Measurements from ENCODE around the gene STOX1. TPM values are rescaled to one million over a fixed set of nuclear protein-coding genes. Genes with fewer than 3 reads are reported as not detected.

STOX1 gene
- total RNA-seq, 1 donor from 2014 or later = 2.5 TPM

DNA sequence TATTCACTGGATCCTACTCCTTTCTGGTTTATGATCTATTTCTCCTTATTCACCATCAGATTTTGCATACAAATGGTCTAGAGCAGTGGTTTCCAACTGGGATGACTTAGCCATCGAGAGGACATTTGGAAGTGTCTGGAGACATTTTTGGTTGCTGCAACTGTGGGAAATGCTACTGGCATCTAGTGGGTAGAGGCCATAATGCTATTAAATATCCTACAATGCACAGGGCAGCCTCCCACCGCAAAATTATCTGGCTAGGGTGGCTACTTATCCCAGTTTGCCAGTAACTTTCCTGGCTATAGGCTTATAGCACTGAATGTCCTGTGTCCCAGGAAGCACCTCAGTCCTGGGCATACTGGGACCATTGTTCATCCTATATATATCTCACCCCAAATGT, 52.3 kb downstream of the STOX1 start:
- H3K36me3 ChIP-seq = no peaks in the 10 kb centered on the region
- ATAC-seq = no peak
- intact Hi-C loops (cut with DNase I) = no loop called here

GRCh38 chr10:68880181-68880580, 52.9 kb downstream of the STOX1 start:
- no peak for DNase-seq
- H3K36me3 ChIP-seq = no peaks in the 10 kb centered on the region
- H3K27ac ChIP-seq = no peak overlapping the region
- no peak overlapping the region for H3K4me3 ChIP-seq
- H3K4me1 ChIP-seq = no peaks in the 10 kb centered on the region
- H3K27me3 ChIP-seq (ENCODE audit: low read depth) = no peaks in the 10 kb centered on the region
- intact Hi-C loops (cut with DNase I) = no loop called here
- TF ChIP-seq, protein P1, sequence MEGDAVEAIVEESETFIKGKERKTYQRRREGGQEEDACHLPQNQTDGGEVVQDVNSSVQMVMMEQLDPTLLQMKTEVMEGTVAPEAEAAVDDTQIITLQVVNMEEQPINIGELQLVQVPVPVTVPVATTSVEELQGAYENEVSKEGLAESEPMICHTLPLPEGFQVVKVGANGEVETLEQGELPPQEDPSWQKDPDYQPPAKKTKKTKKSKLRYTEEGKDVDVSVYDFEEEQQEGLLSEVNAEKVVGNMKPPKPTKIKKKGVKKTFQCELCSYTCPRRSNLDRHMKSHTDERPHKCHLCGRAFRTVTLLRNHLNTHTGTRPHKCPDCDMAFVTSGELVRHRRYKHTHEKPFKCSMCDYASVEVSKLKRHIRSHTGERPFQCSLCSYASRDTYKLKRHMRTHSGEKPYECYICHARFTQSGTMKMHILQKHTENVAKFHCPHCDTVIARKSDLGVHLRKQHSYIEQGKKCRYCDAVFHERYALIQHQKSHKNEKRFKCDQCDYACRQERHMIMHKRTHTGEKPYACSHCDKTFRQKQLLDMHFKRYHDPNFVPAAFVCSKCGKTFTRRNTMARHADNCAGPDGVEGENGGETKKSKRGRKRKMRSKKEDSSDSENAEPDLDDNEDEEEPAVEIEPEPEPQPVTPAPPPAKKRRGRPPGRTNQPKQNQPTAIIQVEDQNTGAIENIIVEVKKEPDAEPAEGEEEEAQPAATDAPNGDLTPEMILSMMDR (IDR thresholded peaks at IDR 0.05) = no peak
- no peaks in the 10 kb centered on the region for H3K9me3 ChIP-seq
- ATAC-seq = no peak

More for the DNA sequence above, 52.3 kb downstream of the STOX1 start:
- TF ChIP-seq, protein P1 (IDR thresholded peaks at IDR 0.05) = no peak
- Histone ChIP-seq H3K27ac (no peak overlapping the region), H3K4me1 (no peaks in the 10 kb centered on the region), H3K27me3 (ENCODE audit: low read depth) (no peaks in the 10 kb centered on the region), H3K4me3 (no peak overlapping the region), H3K9me3 (no peaks in the 10 kb centered on the region)
- no peak for DNase-seq

GRCh38 chr10:68895041-68895440, 67.7 kb downstream of the STOX1 start:
- no peak for DNase-seq
- no peaks in the 10 kb centered on the region for H3K27me3 ChIP-seq (ENCODE audit: low read depth)
- no peak for ATAC-seq
- no peak overlapping the region for H3K27ac ChIP-seq
- no peaks in the 10 kb centered on the region for H3K9me3 ChIP-seq
- no peaks in the 10 kb centered on the region for H3K36me3 ChIP-seq
- no peak overlapping the region for H3K4me3 ChIP-seq
- TF ChIP-seq, protein P1 (IDR thresholded peaks at IDR 0.05) = no peak
- intact Hi-C loops (cut with DNase I) = no loop called here
- H3K4me1 ChIP-seq = peaks cover 2% of the 10 kb centered on the region

DNA sequence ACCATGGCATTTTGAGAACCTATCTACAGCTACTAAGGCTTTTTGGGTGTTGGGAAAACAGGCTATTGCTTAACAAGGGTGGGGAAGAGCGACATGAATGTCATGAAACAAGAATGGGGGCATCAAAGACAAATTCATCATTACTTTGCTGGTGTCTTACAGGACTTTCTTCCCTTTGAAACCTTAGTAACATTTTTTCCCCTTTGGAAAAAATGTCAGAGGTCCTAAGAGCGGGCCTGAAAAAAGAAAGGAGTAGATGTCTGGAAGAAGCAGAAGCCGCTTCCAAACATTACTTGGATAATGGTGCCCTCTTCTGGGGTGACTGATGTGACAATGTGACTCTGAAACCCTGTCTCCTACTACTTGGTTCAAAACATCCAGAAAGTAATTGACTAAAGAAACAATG, 70.0 kb downstream of the STOX1 start:
- Histone ChIP-seq H3K4me3 (no peak overlapping the region), H3K36me3 (no peaks in the 10 kb centered on the region), H3K4me1 (peaks cover 13% of the 10 kb centered on the region), H3K27me3 (ENCODE audit: low read depth) (no peaks in the 10 kb centered on the region), H3K27ac (no peak overlapping the region), H3K9me3 (no peaks in the 10 kb centered on the region)
- ATAC-seq = no peak
- intact Hi-C loops (cut with DNase I) = no loop called here
- DNase-seq = no peak
- TF ChIP-seq, protein P1 (IDR thresholded peaks at IDR 0.05) = peak; percentile 48

- no peaks in the 10 kb centered on the region for H3K9me3 ChIP-seq
- H3K4me3 ChIP-seq = no peak overlapping the region
- H3K27ac ChIP-seq = no peak overlapping the region
- DNase-seq (no peak), ATAC-seq (no peak)
- no peaks in the 10 kb centered on the region for H3K27me3 ChIP-seq (ENCODE audit: low read depth)
- H3K36me3 ChIP-seq = no peaks in the 10 kb centered on the region
- peaks cover 18% of the 10 kb centered on the region for H3K4me1 ChIP-seq
- intact Hi-C loops (cut with DNase I) = no loop called here
- TF ChIP-seq, protein P1 (IDR thresholded peaks at IDR 0.05) = no peak
Measured at GRCh38 chr10:68899186-68899745, 71.9 kb downstream of the STOX1 start.
